Measurements from ENCODE around the gene PLPP7. TPM values are rescaled to one million over a fixed set of nuclear protein-coding genes. Genes with fewer than 3 reads are reported as not detected.
"Not testable (repeated sequence)": the region's sequence is repeated elsewhere in the genome, so short reads cannot be mapped to it uniquely, and the experiment has no call there.

PLPP7 gene
- total RNA-seq, 2 experiments from 2014 or later, result not detected

GRCh38 chr9:131271016-131271273 is 18.6 kb upstream of the PLPP7 start:
- peaks cover 56% of the 10 kb centered on the region for H3K4me1 Mint-ChIP-seq
- peaks cover 72% of the 10 kb centered on the region for H3K36me3 Mint-ChIP-seq (ENCODE audit: low read depth)

GRCh38 chr9:131271506-131271931 is 18.0 kb upstream of the PLPP7 start:
- CTCF ChIA-PET, result interaction anchor here (1.4 to 11.4 kb wide), 3 partner anchors 18 to 92 kb away, joined by 3 to 189 read pairs (median 6); no protein-coding TSS in a partner anchor
- Mint-ChIP-seq H3K36me3 (ENCODE audit: low read depth) (peaks cover 71% of the 10 kb centered on the region), H3K4me1 (peaks cover 50% of the 10 kb centered on the region), H3K27me3 (no peaks in the 10 kb centered on the region), H3K4me3 (peak overlapping the region; percentile 89), H3K27ac (peak overlapping the region; percentile 97), H3K9me3 (no peaks in the 10 kb centered on the region)
- POLR2A ChIA-PET, result interaction anchor here (1.0 to 14.3 kb wide), 6 partner anchors 15 to 406 kb away, joined by 3 to 557 read pairs (median 12); partner anchors contain the start of gene NUP214
- no peak for DNase-seq

More at GRCh38 chr9:131271016-131271273, 18.6 kb upstream of the PLPP7 start:
- Mint-ChIP-seq H3K27ac (peak overlapping the region; percentile 97), H3K4me3 (peak overlapping the region; percentile 89)
- DNase-seq, H3K9me3 Mint-ChIP-seq, H3K27me3 Mint-ChIP-seq: not testable (repeated sequence)
- CTCF ChIA-PET, result interaction anchor here (0.5 to 11.4 kb wide), 4 partner anchors 17 to 560 kb away, joined by 3 to 189 read pairs (median 6); no protein-coding TSS in a partner anchor
- POLR2A ChIA-PET, result interaction anchor here (1.0 to 14.3 kb wide), 8 partner anchors 8 to 145 kb away, joined by 3 to 557 read pairs (median 14); partner anchors contain the start of gene NUP214

- POLR2A ChIA-PET, result interaction anchor here (1.4 to 14.3 kb wide), 5 partner anchors 6 to 406 kb away, joined by 5 to 557 read pairs (median 46); partner anchors contain the start of gene NUP214
Observed at GRCh38 chr9:131272212-131272611, 17.3 kb upstream of the PLPP7 start.

GRCh38 chr9:131273146-131273855 is 16.2 kb upstream of the PLPP7 start:
- H3K36me3 Mint-ChIP-seq (ENCODE audit: low read depth), result peaks cover 64% of the 10 kb centered on the region
- ChIA-PET CTCF (interaction anchor here (1.1 to 11.4 kb wide), 4 partner anchors 20 to 95 kb away, joined by 3 to 189 read pairs (median 4); no protein-coding TSS in a partner anchor), POLR2A (interaction anchor here (1.0 to 14.3 kb wide), 6 partner anchors 7 to 1232 kb away, joined by 3 to 557 read pairs (median 27); partner anchors contain the start of gene NUP214)
- H3K9me3 Mint-ChIP-seq, result no peaks in the 10 kb centered on the region
- no peaks in the 10 kb centered on the region for H3K27me3 Mint-ChIP-seq
- H3K4me3 Mint-ChIP-seq, result peak overlapping the region; percentile 89
- peak; percentile 37 for DNase-seq
- H3K4me1 Mint-ChIP-seq, result peaks cover 39% of the 10 kb centered on the region
- H3K27ac Mint-ChIP-seq, result peak overlapping the region; percentile 97

More at GRCh38 chr9:131272212-131272611, 17.3 kb upstream of the PLPP7 start:
- Mint-ChIP-seq H3K4me1 (peaks cover 43% of the 10 kb centered on the region), H3K27ac (peak overlapping the region; percentile 97), H3K27me3 (no peaks in the 10 kb centered on the region), H3K36me3 (ENCODE audit: low read depth) (peaks cover 64% of the 10 kb centered on the region), H3K9me3 (no peaks in the 10 kb centered on the region), H3K4me3 (peak overlapping the region; percentile 89)
- CTCF ChIA-PET, result interaction anchor here (1.1 to 11.4 kb wide), 4 partner anchors 19 to 93 kb away, joined by 4 to 189 read pairs (median 6); no protein-coding TSS in a partner anchor
- DNase-seq, result no peak

- Mint-ChIP-seq H3K9me3 (no peaks in the 10 kb centered on the region), H3K4me1 (peaks cover 43% of the 10 kb centered on the region), H3K4me3 (peak overlapping the region; percentile 89), H3K27me3 (no peaks in the 10 kb centered on the region), H3K27ac (peak overlapping the region; percentile 97), H3K36me3 (ENCODE audit: low read depth) (peaks cover 63% of the 10 kb centered on the region)
- no peak for DNase-seq
- ChIA-PET CTCF (interaction anchor here (1.1 to 11.4 kb wide), 5 partner anchors 7 to 96 kb away, joined by 3 to 189 read pairs (median 4); no protein-coding TSS in a partner anchor), POLR2A (interaction anchor here (1.0 to 14.3 kb wide), 9 partner anchors 8 to 1233 kb away, joined by 3 to 557 read pairs (median 4); partner anchors contain the start of gene NUP214)
Observed at GRCh38 chr9:131273856-131274673, 15.5 kb upstream of the PLPP7 start.

GRCh38 chr9:131274674-131275331 is 14.7 kb upstream of the PLPP7 start:
- Mint-ChIP-seq H3K27ac (peak overlapping the region; percentile 97), H3K4me3 (peak overlapping the region; percentile 89), H3K27me3 (no peaks in the 10 kb centered on the region), H3K9me3 (no peaks in the 10 kb centered on the region), H3K36me3 (ENCODE audit: low read depth) (peaks cover 60% of the 10 kb centered on the region), H3K4me1 (peaks cover 45% of the 10 kb centered on the region)
- ChIA-PET POLR2A (interaction anchor here (1.0 to 14.3 kb wide), 9 partner anchors 9 to 1233 kb away, joined by 3 to 557 read pairs (median 4); partner anchors contain the start of gene NUP214), CTCF (interaction anchor here (1.1 to 11.4 kb wide), 4 partner anchors 8 to 97 kb away, joined by 4 to 189 read pairs (median 4); no protein-coding TSS in a partner anchor)
- peak; percentile 53 for DNase-seq

- Mint-ChIP-seq H3K9me3 (no peaks in the 10 kb centered on the region), H3K27ac (peak overlapping the region; percentile 97), H3K4me1 (peaks cover 40% of the 10 kb centered on the region), H3K4me3 (peak overlapping the region; percentile 89), H3K27me3 (no peaks in the 10 kb centered on the region), H3K36me3 (ENCODE audit: low read depth) (peaks cover 56% of the 10 kb centered on the region)
- POLR2A ChIA-PET, result interaction anchor here (1.0 to 14.3 kb wide), 6 partner anchors 10 to 225 kb away, joined by 3 to 557 read pairs (median 25); partner anchors contain the start of gene NUP214
- CTCF ChIA-PET, result interaction anchor here (1.1 to 11.4 kb wide), 4 partner anchors 9 to 98 kb away, joined by 4 to 189 read pairs (median 4); no protein-coding TSS in a partner anchor
- DNase-seq, result peak; percentile 48
Observed at GRCh38 chr9:131275332-131276093, 14.0 kb upstream of the PLPP7 start.

GRCh38 chr9:131276094-131276888 is 13.2 kb upstream of the PLPP7 start, which contains the start of gene FAM78A:
FAM78A (minus strand) TSS chr9:131276510; CDS start chr9:131276179, 331 bp downstream.
- Mint-ChIP-seq H3K9me3 (no peaks in the 10 kb centered on the region), H3K36me3 (ENCODE audit: low read depth) (peaks cover 49% of the 10 kb centered on the region), H3K4me1 (peaks cover 32% of the 10 kb centered on the region), H3K27ac (peak within 1 kb of the TSS; percentile 97), H3K27me3 (peaks cover 6% of the 10 kb centered on the region), H3K4me3 (peak within 1 kb of the TSS; percentile 89)
- ChIA-PET CTCF (interaction anchor here (0.7 to 11.4 kb wide), 5 partner anchors 8 to 99 kb away, joined by 3 to 189 read pairs (median 4); no protein-coding TSS in a partner anchor), POLR2A (interaction anchor here (0.7 to 14.3 kb wide), 5 partner anchors 10 to 151 kb away, joined by 3 to 557 read pairs (median 46); partner anchors contain the start of gene NUP214)
- DNase-seq, result peak; percentile 67

- Mint-ChIP-seq H3K4me1 (peaks cover 28% of the 10 kb centered on the region), H3K27ac (peak overlapping the region; percentile 62), H3K4me3 (peak overlapping the region; percentile 61), H3K9me3 (no peaks in the 10 kb centered on the region), H3K27me3 (peaks cover 10% of the 10 kb centered on the region), H3K36me3 (ENCODE audit: low read depth) (peaks cover 43% of the 10 kb centered on the region)
- peak; percentile 61 for DNase-seq
- POLR2A ChIA-PET, result interaction anchor here (0.7 to 14.3 kb wide), 5 partner anchors 11 to 151 kb away, joined by 3 to 557 read pairs (median 46); partner anchors contain the start of gene NUP214
- CTCF ChIA-PET, result interaction anchor here (0.7 to 11.4 kb wide), 3 partner anchors 9 to 23 kb away, joined by 3 to 189 read pairs (median 4); no protein-coding TSS in a partner anchor
Observed at GRCh38 chr9:131276891-131277286, 12.6 kb upstream of the PLPP7 start.

GRCh38 chr9:131277287-131277909 is 12.1 kb upstream of the PLPP7 start:
- ChIA-PET POLR2A (interaction anchor here (0.7 to 14.3 kb wide), 10 partner anchors 8 to 72 kb away, joined by 3 to 557 read pairs (median 16); no protein-coding TSS in a partner anchor), CTCF (interaction anchor here (1.5 to 11.4 kb wide), 3 partner anchors 21 to 97 kb away, joined by 11 to 189 read pairs (median 12); no protein-coding TSS in a partner anchor)
- Mint-ChIP-seq H3K36me3 (ENCODE audit: low read depth) (peaks cover 38% of the 10 kb centered on the region), H3K27ac (no peak overlapping the region), H3K9me3 (no peaks in the 10 kb centered on the region), H3K27me3 (peaks cover 15% of the 10 kb centered on the region), H3K4me1 (peaks cover 28% of the 10 kb centered on the region), H3K4me3 (peak overlapping the region; percentile 61)
- DNase-seq, result no peak
